NCI-H2029 treated with DMSO at 0.1 percent for 48 hours (cell line): ENCODE results near the gene TTC33.
"Not testable (repeated sequence)": the region's sequence is repeated elsewhere in the genome, so short reads cannot be mapped to it uniquely, and the experiment has no call there.

ENCODE experiments used
- DNase-seq: peaks from one replicate; lab custom pipeline; 2025; lab: John Stamatoyannopoulos, UW

The TTC33 gene

GRCh38 chr5:40716590-40716989, 39.2 kb downstream of the TTC33 start:
- DNase-seq = no peak

GRCh38 chr5:40716000-40716399, 39.8 kb downstream of the TTC33 start:
- DNase-seq = no peak

GRCh38 chr5:40714001-40714400, 41.8 kb downstream of the TTC33 start:
- no peak for DNase-seq

- DNase-seq = not testable (repeated sequence)
These were observed 45.2 kb downstream of the TTC33 start for GRCh38 chr5:40710575-40710974.

- DNase-seq = not testable (repeated sequence)
These were observed 50.3 kb downstream of the TTC33 start for GRCh38 chr5:40705484-40705883.

- DNase-seq = not testable (repeated sequence)
These were observed 53.7 kb downstream of the TTC33 start for GRCh38 chr5:40702027-40702426.

- DNase-seq = no peak
These were observed 55.5 kb downstream of the TTC33 start for GRCh38 chr5:40700116-40700782.

- DNase-seq = no peak
These were observed 61.3 kb downstream of the TTC33 start for GRCh38 chr5:40694433-40694832.

- no peak for DNase-seq
These were observed 63.9 kb downstream of the TTC33 start for GRCh38 chr5:40691894-40692293.

GRCh38 chr5:40690267-40690666, 65.5 kb downstream of the TTC33 start:
- no peak for DNase-seq

- no peak for DNase-seq
These were observed 66.3 kb downstream of the TTC33 start for GRCh38 chr5:40689438-40689837.

GRCh38 chr5:40688996-40689395, 66.8 kb downstream of the TTC33 start:
- DNase-seq = no peak

- peak; percentile 41 for DNase-seq
These were observed 67.5 kb downstream of the TTC33 start for GRCh38 chr5:40688127-40688761.

GRCh38 chr5:40687321-40687720, 68.4 kb downstream of the TTC33 start:
- DNase-seq = no peak

- DNase-seq = no peak
These were observed 69.7 kb downstream of the TTC33 start for GRCh38 chr5:40685976-40686486.

- no peak for DNase-seq
These were observed 70.6 kb downstream of the TTC33 start for GRCh38 chr5:40685193-40685592.

GRCh38 chr5:40683305-40683704, 72.5 kb downstream of the TTC33 start:
- DNase-seq = no peak

- no peak for DNase-seq
These were observed 73.4 kb downstream of the TTC33 start for GRCh38 chr5:40682154-40683017.

GRCh38 chr5:40681363-40682153, 74.2 kb downstream of the TTC33 start:
- DNase-seq = no peak

- DNase-seq = no peak
These were observed 74.9 kb downstream of the TTC33 start for GRCh38 chr5:40680741-40681362.

- DNase-seq = no peak
These were observed 75.7 kb downstream of the TTC33 start, which contains the start of gene PTGER4 for GRCh38 chr5:40679913-40680681. Gene PTGER4 (plus strand): TSS chr5:40679915. CDS start chr5:40680994, 1,079 bp downstream.
